Activated CD8-positive, alpha-beta T cell treated with anti-CD3 and anti-CD28 coated beads, Interleukin-2, amount 10 ng/mL, durations not matched to agents 7 days and 5 days (primary cell): Measurements from ENCODE around the gene TERC. TPM values are rescaled to one million over a fixed set of nuclear protein-coding genes. Genes with fewer than 3 reads are reported as not detected.
"Not testable (repeated sequence)": the region's sequence is repeated elsewhere in the genome, so short reads cannot be mapped to it uniquely, and the experiment has no call there.

ENCODE experiments used
- ATAC-seq: fragments of 150-1000 bp; cut with Tn5 transposase; one replicate; pipeline ENCODE4 v1.10.0; 2021; ENCODE audit warnings: moderate library complexity
- CTCF ChIA-PET: fragments of 350-600 bp; sonication (Branson Sonifier 250); formaldehyde crosslinking; loops from one replicate; lab custom pipeline; 2021; ENCODE audit warnings: antibody characterized with exemption; lab: Charles Lee
- POLR2A ChIA-PET: fragments of 350-600 bp; sonication (Branson Sonifier 250); formaldehyde crosslinking; loops from one replicate; lab custom pipeline; 2021; ENCODE audit warnings: antibody characterized with exemption; lab: Charles Lee
- DNase-seq: peaks from one replicate; pipeline ENCODE4 v3.0.0-alpha.2; 2020
- H3K27ac Mint-ChIP-seq: one replicate; pipeline ENCODE4 v1.8.0; 2021; ENCODE audit warnings: mild to moderate bottlenecking, mixed read lengths
- H3K27me3 Mint-ChIP-seq: one replicate; pipeline ENCODE4 v1.8.0; 2021; ENCODE audit warnings: low read depth, mixed read lengths
- H3K36me3 Mint-ChIP-seq: one replicate; pipeline ENCODE4 v1.8.0; 2021; ENCODE audit warnings: low read depth, mixed read lengths
- H3K4me1 Mint-ChIP-seq: one replicate; pipeline ENCODE4 v1.8.0; 2021; ENCODE audit warnings: low read depth, mixed read lengths
- H3K4me3 Mint-ChIP-seq: one replicate; pipeline ENCODE4 v1.8.0; 2021; ENCODE audit warnings: mild to moderate bottlenecking, mixed read lengths
- H3K9me3 Mint-ChIP-seq: one replicate; pipeline ENCODE4 v1.8.0; 2022; ENCODE audit warnings: mixed read lengths; ENCODE audit not compliant: insufficient read depth
- total RNA-seq, 2 experiments: library from RNA; stranded (reverse); gene quantifications; one replicate each; pipeline ENCODE4 v1.2.3, GENCODE V29; 2021

The TERC gene
- total RNA-seq, 2 experiments from 2014 or later, result 6.9 to 10.8 TPM

- CTCF ChIA-PET, result interaction anchor here (0.6 to 1.6 kb wide), 3 partner anchors 75 to 897 kb away, joined by 3 to 5 read pairs (median 3); no protein-coding TSS in a partner anchor
- Mint-ChIP-seq H3K27ac (no peak overlapping the region), H3K4me3 (no peak overlapping the region), H3K27me3 (peaks cover 26% of the 10 kb centered on the region), H3K36me3 (no peaks in the 10 kb centered on the region), H3K9me3 (no peaks in the 10 kb centered on the region), H3K4me1 (peaks cover 6% of the 10 kb centered on the region)
- ATAC-seq, result no peak
- POLR2A ChIA-PET, result no interaction called here
- no peak for DNase-seq
Observed at GRCh38 chr3:169744366-169745054, 20.4 kb downstream of the TERC start.

DNA sequence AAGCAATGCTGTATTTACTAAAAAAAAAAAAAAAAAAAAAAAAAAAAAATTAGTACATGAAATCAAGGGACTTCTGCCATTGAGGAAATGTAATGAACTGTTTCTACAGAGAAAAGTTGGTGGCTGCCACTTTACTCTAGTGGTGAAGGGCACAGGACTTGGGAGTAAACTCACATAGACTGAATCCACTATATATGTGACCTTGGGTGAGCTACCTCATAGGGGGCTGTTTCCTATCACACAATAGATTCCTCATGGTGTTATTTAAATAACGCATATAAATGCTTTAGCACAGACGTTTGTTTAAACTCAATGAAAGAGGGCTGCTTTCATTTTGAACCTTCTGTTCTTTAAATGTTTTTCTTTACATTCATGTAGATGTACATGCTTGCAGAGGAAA is 25.8 kb downstream of the TERC start:
- no peaks in the 10 kb centered on the region for H3K4me1 Mint-ChIP-seq
- DNase-seq (no peak), ATAC-seq (no peak)
- no peaks in the 10 kb centered on the region for H3K36me3 Mint-ChIP-seq
- H3K9me3 Mint-ChIP-seq, result peaks cover 7% of the 10 kb centered on the region
- no peak overlapping the region for H3K4me3 Mint-ChIP-seq
- ChIA-PET POLR2A (no interaction called here), CTCF (no interaction called here)
- peaks cover 4% of the 10 kb centered on the region for H3K27me3 Mint-ChIP-seq
- no peak overlapping the region for H3K27ac Mint-ChIP-seq

DNA sequence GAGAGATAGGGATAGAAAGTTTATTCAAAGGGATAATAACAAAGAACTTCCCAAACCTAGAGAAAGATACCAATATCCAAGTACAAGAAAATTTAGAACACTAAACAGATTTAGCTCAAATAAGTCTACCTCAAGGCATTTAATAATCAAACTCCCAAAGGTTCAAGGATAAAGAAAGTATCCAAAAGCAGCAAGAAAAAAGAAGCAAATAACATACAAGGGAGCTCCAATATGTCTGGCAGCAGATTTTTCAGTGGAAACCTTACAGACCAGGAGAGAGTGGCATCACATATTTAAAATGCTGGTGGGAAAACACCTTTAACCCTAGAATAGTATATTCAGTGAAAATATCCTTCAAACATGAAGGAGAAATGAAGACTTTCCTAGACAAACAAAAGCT is 33.0 kb downstream of the TERC start:
- H3K27me3 Mint-ChIP-seq, result not testable (repeated sequence)

GRCh38 chr3:169722724-169723123 is 42.1 kb downstream of the TERC start:
- H3K36me3 Mint-ChIP-seq, result no peaks in the 10 kb centered on the region
- no peak overlapping the region for H3K4me3 Mint-ChIP-seq
- CTCF ChIA-PET, result no interaction called here
- H3K9me3 Mint-ChIP-seq, result no peaks in the 10 kb centered on the region
- DNase-seq (no peak), ATAC-seq (no peak)
- POLR2A ChIA-PET, result no interaction called here
- no peak overlapping the region for H3K27ac Mint-ChIP-seq
- no peaks in the 10 kb centered on the region for H3K4me1 Mint-ChIP-seq
- peaks cover 19% of the 10 kb centered on the region for H3K27me3 Mint-ChIP-seq

More for the DNA sequence above, 33.0 kb downstream of the TERC start:
- H3K9me3 Mint-ChIP-seq, result peaks cover 12% of the 10 kb centered on the region
- DNase-seq, CTCF ChIA-PET, H3K4me3 Mint-ChIP-seq, POLR2A ChIA-PET, H3K36me3 Mint-ChIP-seq, ATAC-seq, H3K4me1 Mint-ChIP-seq, H3K27ac Mint-ChIP-seq: not testable (repeated sequence)

DNA sequence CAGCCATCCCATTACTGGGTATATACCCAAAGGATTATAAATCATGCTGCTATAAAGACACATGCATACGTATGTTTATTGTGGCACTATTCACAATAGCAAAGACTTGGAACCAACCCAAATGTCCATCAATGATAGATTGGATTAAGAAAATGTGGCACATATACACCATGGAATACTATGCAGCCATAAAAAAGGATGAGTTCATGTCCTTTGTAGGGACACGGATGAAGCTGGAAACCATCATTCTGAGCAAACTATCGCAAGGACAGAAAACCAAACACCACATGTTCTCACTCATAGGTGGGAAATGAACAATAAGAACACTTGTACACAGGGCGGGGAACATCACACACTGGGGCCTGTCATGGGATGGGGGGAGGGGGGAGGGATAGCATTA is 46.4 kb downstream of the TERC start:
- H3K4me1 Mint-ChIP-seq, H3K27me3 Mint-ChIP-seq, H3K4me3 Mint-ChIP-seq, ATAC-seq, H3K9me3 Mint-ChIP-seq, CTCF ChIA-PET, H3K27ac Mint-ChIP-seq, DNase-seq, H3K36me3 Mint-ChIP-seq, POLR2A ChIA-PET: not testable (repeated sequence)

Other genes starting within 250 kb of the TERC start
- gene MECOM, start 101.3 kb downstream of the TERC start, total RNA-seq, result not detected
- under 1 TPM; 0.65 to 0.66 TPM for gene ACTRT3, start 4.5 kb upstream of the TERC start, total RNA-seq
- 10 to 100 TPM; 15.7 to 16.4 TPM for gene MYNN, start 8.3 kb upstream of the TERC start, total RNA-seq
- gene LRRIQ4, start 47.8 kb upstream of the TERC start, total RNA-seq, result under 1 TPM; 0.13 to 0.16 TPM
- gene LRRC34, start 47.8 kb upstream of the TERC start, total RNA-seq, result 10 to 100 TPM; 12.0 to 15.0 TPM
- gene LRRC31, start 104.9 kb upstream of the TERC start, total RNA-seq, result not detected
- not detected for gene SAMD7, start 146.5 kb upstream of the TERC start, total RNA-seq
- 10 to 100 TPM; 46.5 to 49.9 TPM for gene SEC62, start 201.7 kb upstream of the TERC start, total RNA-seq